ENCODE results near the gene SPTBN5.

SPTBN5 gene

GRCh38 chr15:41825145-41825544 is 68.7 kb downstream of the SPTBN5 start:
- H3K4me3 ChIP-seq (ENCODE audit: low read depth, low read length): no peak overlapping the region
- no peak for TF ChIP-seq CTCF (conservative IDR thresholded peaks at IDR 0.05; ENCODE audit: low read depth, low read length)
- DNase-seq (ENCODE audit: low read depth): no peak

- H3K4me3 ChIP-seq (ENCODE audit: low read depth, low read length): no peak overlapping the region
- TF ChIP-seq CTCF (conservative IDR thresholded peaks at IDR 0.05; ENCODE audit: low read depth, low read length): no peak
- no peak for DNase-seq (ENCODE audit: low read depth)
Measured at GRCh38 chr15:41824062-41824745, 69.6 kb downstream of the SPTBN5 start.

- H3K4me3 ChIP-seq (ENCODE audit: low read depth, low read length): no peak overlapping the region
- DNase-seq (ENCODE audit: low read depth): no peak
- no peak for TF ChIP-seq CTCF (conservative IDR thresholded peaks at IDR 0.05; ENCODE audit: low read depth, low read length)
Measured at GRCh38 chr15:41823502-41823901, 70.4 kb downstream of the SPTBN5 start.

GRCh38 chr15:41822957-41823356 is 70.9 kb downstream of the SPTBN5 start:
- no peak for DNase-seq (ENCODE audit: low read depth)
- TF ChIP-seq CTCF (conservative IDR thresholded peaks at IDR 0.05; ENCODE audit: low read depth, low read length): no peak
- no peak overlapping the region for H3K4me3 ChIP-seq (ENCODE audit: low read depth, low read length)

GRCh38 chr15:41822471-41822870 is 71.4 kb downstream of the SPTBN5 start:
- no peak for DNase-seq (ENCODE audit: low read depth)

GRCh38 chr15:41821831-41822230 is 72.0 kb downstream of the SPTBN5 start:
- DNase-seq (ENCODE audit: low read depth): no peak
- TF ChIP-seq CTCF (conservative IDR thresholded peaks at IDR 0.05; ENCODE audit: low read depth, low read length): no peak
- no peak overlapping the region for H3K4me3 ChIP-seq (ENCODE audit: low read depth, low read length)

More at GRCh38 chr15:41822471-41822870, 71.4 kb downstream of the SPTBN5 start:
- no peak overlapping the region for H3K4me3 ChIP-seq (ENCODE audit: low read depth, low read length)
- TF ChIP-seq CTCF (conservative IDR thresholded peaks at IDR 0.05; ENCODE audit: low read depth, low read length): no peak

- no peak for TF ChIP-seq CTCF (conservative IDR thresholded peaks at IDR 0.05; ENCODE audit: low read depth, low read length)
- no peak overlapping the region for H3K4me3 ChIP-seq (ENCODE audit: low read depth, low read length)
- no peak for DNase-seq (ENCODE audit: low read depth)
Measured at GRCh38 chr15:41820791-41821423, 72.9 kb downstream of the SPTBN5 start.
